T47D (cell line): ENCODE results near the gene RNF113B.

Experiments used
- DNase-seq, 2 experiments: peaks; one replicate each; pipeline versions ENCODE4 v3.0.0 to v3.0.0-alpha.2; 2011 to 2012; ENCODE audit warnings: low read depth in 1 of 2, low spot score in 1 of 2
- JUND ChIP-seq: IDR thresholded peaks from 2 replicates; pipeline ENCODE4 v1.6.1; 2012; ENCODE audit warnings: low read depth
- in situ Hi-C: cut with HindIII; loops from 2 replicates; pipeline ENCODE4 v1.10.0; 2016; ENCODE audit warnings: low sequenced_read_pairs, low pct_unique_long_range_greater_than_20kb

Gene RNF113B

GRCh38 chr13:98180092-98180491 is 3.0 kb upstream of the RNF113B start:
- in situ Hi-C loops = no loop called here
- DNase-seq = no peak
- TF ChIP-seq JUND = no peak

GRCh38 chr13:98175823-98176222 is 1.2 kb downstream of the RNF113B start:
- peak in 1 of 2 experiments; percentile 28 for DNase-seq
- in situ Hi-C loops = no loop called here
- no peak for TF ChIP-seq JUND

GRCh38 chr13:98175043-98175442 is 2.0 kb downstream of the RNF113B start:
- TF ChIP-seq JUND = no peak
- peak in 1 of 2 experiments; percentile 15 for DNase-seq
- in situ Hi-C loops = no loop called here

GRCh38 chr13:98174307-98174706 is 2.8 kb downstream of the RNF113B start:
- TF ChIP-seq JUND = no peak
- in situ Hi-C loops = no loop called here
- peak in 1 of 2 experiments; percentile 18 for DNase-seq

- DNase-seq = peak in 1 of 2 experiments; percentile 46
- TF ChIP-seq JUND = no peak
- in situ Hi-C loops = no loop called here
Measured at GRCh38 chr13:98173431-98174152, 3.5 kb downstream of the RNF113B start.

GRCh38 chr13:98172590-98173422 is 4.3 kb downstream of the RNF113B start:
- TF ChIP-seq JUND = no peak
- peak in 1 of 2 experiments; percentile 23 for DNase-seq
- in situ Hi-C loops = no loop called here

GRCh38 chr13:98171900-98172589 is 5.0 kb downstream of the RNF113B start:
- no peak for TF ChIP-seq JUND
- in situ Hi-C loops = no loop called here
- DNase-seq = peak; percentile 24 to 40

GRCh38 chr13:98169331-98169730 is 7.7 kb downstream of the RNF113B start:
- DNase-seq = no peak
- in situ Hi-C loops = no loop called here
- TF ChIP-seq JUND = no peak

- in situ Hi-C loops = no loop called here
- no peak for DNase-seq
- no peak for TF ChIP-seq JUND
Measured at GRCh38 chr13:98162935-98163334, 14.1 kb downstream of the RNF113B start.

GRCh38 chr13:98158172-98158899 is 18.7 kb downstream of the RNF113B start:
- TF ChIP-seq JUND = no peak
- no peak for DNase-seq
- in situ Hi-C loops = no loop called here

GRCh38 chr13:98157609-98158008 is 19.5 kb downstream of the RNF113B start:
- in situ Hi-C loops = no loop called here
- DNase-seq = no peak
- no peak for TF ChIP-seq JUND

- no peak for DNase-seq
- TF ChIP-seq JUND = no peak
- in situ Hi-C loops = no loop called here
Measured at GRCh38 chr13:98157188-98157587, 19.9 kb downstream of the RNF113B start.
